ENCODE data around the gene SFT2D3.

The SFT2D3 gene

GRCh38 chr2:127681288-127681804 lies 20.0 kb upstream of the SFT2D3 start:
- DNase-seq = peak in 4 of 58 donors; percentile 9 to 30 (median 18)

GRCh38 chr2:127681976-127682857 lies 19.1 kb upstream of the SFT2D3 start:
- no peak for DNase-seq

- DNase-seq = no peak
Measured at GRCh38 chr2:127683056-127683455, 18.2 kb upstream of the SFT2D3 start.

GRCh38 chr2:127683757-127684156 lies 17.5 kb upstream of the SFT2D3 start:
- no peak for DNase-seq

- DNase-seq = no peak
Measured at GRCh38 chr2:127685410-127686080, 15.8 kb upstream of the SFT2D3 start.

GRCh38 chr2:127688405-127688804 lies 12.9 kb upstream of the SFT2D3 start:
- DNase-seq = no peak

GRCh38 chr2:127690696-127691095 lies 10.6 kb upstream of the SFT2D3 start:
- no peak for DNase-seq

- DNase-seq = no peak
Measured at GRCh38 chr2:127694986-127695385, 6.3 kb upstream of the SFT2D3 start.

GRCh38 chr2:127695491-127696472 lies 5.5 kb upstream of the SFT2D3 start:
- DNase-seq = peak in 33 of 58 donors; percentile 11 to 75 (median 41)

GRCh38 chr2:127697482-127698180 lies 3.7 kb upstream of the SFT2D3 start:
- DNase-seq = no peak

- DNase-seq = no peak
Measured at GRCh38 chr2:127698553-127699355, 2.5 kb upstream of the SFT2D3 start.

- DNase-seq = peak in 17 of 58 donors; percentile 7 to 55 (median 21)
Measured at GRCh38 chr2:127700527-127701192, 637 bp upstream of the SFT2D3 start.

GRCh38 chr2:127701651-127702394 lies 526 bp downstream of the SFT2D3 start:
- DNase-seq = peak in 48 of 58 donors; percentile 40 to 89 (median 72)

GRCh38 chr2:127702395-127703009 lies 1.2 kb downstream of the SFT2D3 start:
- DNase-seq = no peak

GRCh38 chr2:127703282-127703681 lies 2.0 kb downstream of the SFT2D3 start:
- DNase-seq = no peak

- DNase-seq = no peak
Measured at GRCh38 chr2:127704641-127705390, 3.5 kb downstream of the SFT2D3 start.
